NCI-H128 (cell line): ENCODE measurements around the gene SLC4A4.
A peak's percentile ranks its signal among the peaks of the same experiment; 100 is the strongest.

Source experiments
- DNase-seq: peaks from one replicate; lab custom pipeline; 2025; ENCODE audit not compliant: unreplicated experiment; lab: John Stamatoyannopoulos, UW

SLC4A4 gene

DNA sequence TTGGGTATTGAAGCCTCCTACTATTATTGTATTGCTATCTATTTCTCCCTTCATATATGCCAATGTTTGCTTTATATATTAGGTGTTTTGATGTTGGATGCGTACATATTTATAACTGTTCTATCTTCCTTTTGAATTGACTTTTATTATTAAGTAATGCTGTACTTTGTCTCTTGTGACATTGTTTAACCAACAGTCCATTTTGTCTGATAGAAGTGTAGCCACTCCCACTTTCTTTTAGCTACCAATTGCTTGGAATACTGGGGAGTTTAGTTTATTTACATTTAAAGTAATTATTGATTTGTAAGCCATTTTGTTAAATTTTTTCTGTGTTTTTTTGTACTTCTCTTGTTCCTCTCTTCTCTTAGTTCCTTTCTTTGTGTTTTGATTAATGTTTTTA, 249.2 kb downstream of the SLC4A4 start:
- DNase-seq = no peak

DNA sequence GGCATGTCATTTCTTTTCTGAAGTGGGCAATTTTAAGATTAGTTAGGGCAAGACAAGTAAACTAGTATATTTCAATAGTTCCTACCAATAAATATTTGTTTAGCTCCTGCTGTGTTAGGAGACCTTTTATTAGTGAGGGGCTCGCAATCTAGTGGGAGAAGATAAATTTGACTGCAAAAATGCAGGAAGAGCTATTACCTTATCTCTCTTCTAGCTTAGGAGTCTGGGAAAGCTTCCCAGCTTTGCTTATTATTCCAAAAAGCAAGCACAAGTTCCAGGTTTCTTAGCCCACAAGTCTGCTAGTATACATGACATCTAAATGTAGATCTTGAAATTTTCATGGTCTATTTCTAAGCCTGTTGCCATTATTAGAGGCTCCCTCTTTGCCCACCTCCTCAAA, 254.0 kb downstream of the SLC4A4 start:
- DNase-seq = no peak

DNA sequence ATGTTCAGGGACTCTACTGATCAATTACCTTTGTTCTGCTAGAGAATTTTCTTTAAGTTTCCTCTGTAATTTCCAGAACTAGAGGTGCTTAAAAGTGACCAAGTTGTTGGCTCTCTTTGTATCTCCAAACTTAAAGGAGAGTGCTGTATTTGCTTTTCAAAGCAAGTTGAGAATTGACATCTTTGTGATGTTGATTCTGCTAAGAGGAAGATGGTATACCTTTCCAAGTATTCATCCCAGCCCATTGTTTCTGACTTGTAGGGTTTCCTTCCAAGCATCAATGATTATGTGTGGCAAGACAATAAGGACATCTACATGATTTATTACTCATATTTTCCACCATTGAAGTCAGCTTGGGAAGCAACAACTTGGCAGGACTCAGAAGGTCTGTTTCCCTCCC, 254.5 kb downstream of the SLC4A4 start:
- DNase-seq = no peak

DNA sequence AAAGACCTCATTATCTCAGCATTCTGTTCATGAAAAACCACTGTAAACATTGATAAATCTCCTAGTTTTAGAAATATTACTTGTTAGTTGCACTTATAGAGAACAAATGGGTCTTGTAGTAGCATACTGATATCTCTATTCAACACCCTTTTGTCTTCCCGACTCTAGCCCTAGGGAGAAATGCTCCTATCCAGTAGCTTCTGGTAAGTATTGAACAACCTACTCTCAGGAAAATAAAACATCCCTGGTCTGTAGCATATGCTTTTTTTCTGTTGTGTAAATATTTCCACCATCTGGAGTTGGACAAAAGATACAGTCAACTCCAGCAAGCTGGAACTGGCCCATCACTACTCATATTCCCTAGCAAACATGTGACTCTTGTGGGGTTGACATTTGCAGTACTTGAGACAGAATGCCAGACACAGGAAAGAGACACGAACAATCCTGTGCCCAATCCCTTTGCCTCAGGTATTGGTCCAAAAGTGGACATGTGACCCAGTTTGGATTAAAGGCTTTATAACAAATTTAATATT, 256.8 kb downstream of the SLC4A4 start:
- peak; percentile 15 for DNase-seq

DNA sequence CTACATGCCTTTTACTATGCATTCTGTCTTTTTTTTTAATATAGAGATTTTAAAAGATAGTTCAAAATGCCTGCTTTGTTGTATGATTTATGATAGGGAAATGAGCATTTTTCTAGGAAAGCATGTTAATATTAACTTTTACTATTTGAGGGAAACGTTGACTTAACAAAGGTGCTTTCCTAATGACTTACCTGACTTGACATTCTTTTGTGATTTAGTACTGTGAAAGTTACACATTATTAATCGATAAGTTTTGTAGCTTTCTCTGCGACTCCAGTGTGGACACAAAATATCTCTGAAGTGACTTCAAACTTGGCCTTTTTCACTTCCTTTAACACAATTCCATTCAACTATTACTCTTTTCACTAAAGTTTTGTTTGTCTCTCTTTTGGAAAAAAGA, 260.8 kb downstream of the SLC4A4 start:
- no peak for DNase-seq

DNA sequence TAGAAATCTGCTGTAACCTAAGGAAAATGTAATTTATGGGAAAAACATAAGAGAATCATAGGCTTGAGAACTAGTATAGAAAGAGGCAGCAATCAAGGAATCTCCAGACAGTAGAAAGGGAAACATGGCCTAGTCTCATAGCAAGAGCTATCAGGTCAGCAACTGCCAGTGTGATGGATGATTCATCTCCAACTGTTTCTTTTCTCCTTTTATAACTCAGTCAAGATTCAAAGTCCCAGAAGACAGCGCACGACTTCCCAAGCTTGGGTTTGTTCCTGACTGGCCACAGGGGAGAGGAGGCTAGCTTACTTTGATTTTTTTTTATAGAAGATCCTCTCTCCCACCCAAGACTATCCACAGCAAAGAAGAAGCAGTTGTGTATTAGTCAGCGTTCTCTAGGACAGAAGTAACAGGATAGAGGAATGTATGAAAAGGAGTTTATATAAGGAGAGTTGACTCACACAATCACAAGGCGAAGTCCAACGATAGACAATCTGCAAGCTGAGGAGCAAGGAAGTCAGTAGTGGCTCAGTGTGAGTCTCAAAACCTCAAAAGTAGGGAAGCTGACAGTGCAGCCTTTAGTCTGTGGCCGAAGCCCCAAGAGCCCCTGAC, 263.6 kb downstream of the SLC4A4 start:
- no peak for DNase-seq

DNA sequence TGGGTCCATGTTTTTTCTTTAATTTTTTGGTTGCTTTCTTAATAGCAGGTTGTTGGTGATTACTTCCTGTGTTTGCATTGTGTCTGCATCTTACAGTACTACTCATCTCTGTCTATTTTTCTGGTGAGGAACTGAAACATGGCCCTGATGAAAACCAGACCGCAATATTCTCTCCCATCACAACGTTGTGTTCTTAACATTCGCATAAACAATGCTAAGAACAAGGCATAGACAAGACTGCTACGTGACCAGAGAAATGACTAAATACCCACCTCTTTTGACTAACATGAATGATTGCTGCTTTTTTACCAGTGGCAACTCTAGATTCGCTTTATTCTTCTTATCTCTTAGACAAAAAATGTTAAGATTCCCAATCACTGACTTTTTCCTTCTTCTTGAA, 266.0 kb downstream of the SLC4A4 start:
- no peak for DNase-seq

DNA sequence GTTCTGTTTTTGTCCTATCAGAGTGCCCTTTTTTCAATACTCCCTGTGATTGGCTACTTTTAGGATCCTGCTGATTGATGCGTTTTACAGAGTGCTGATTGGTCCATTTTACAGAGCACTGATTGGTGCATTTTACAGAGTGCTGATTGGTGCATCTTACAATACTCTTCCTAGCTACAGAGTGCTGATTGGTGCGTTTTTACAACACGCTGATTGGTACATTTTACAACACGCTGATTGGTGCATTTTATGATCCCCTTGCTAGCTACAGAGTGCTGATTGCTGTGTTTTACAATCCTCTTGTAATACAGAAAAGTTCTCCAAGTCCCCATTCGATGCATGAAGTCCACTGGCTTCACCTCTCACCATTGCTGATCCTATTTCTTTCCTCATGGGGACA, 268.3 kb downstream of the SLC4A4 start:
- DNase-seq = no peak

DNA sequence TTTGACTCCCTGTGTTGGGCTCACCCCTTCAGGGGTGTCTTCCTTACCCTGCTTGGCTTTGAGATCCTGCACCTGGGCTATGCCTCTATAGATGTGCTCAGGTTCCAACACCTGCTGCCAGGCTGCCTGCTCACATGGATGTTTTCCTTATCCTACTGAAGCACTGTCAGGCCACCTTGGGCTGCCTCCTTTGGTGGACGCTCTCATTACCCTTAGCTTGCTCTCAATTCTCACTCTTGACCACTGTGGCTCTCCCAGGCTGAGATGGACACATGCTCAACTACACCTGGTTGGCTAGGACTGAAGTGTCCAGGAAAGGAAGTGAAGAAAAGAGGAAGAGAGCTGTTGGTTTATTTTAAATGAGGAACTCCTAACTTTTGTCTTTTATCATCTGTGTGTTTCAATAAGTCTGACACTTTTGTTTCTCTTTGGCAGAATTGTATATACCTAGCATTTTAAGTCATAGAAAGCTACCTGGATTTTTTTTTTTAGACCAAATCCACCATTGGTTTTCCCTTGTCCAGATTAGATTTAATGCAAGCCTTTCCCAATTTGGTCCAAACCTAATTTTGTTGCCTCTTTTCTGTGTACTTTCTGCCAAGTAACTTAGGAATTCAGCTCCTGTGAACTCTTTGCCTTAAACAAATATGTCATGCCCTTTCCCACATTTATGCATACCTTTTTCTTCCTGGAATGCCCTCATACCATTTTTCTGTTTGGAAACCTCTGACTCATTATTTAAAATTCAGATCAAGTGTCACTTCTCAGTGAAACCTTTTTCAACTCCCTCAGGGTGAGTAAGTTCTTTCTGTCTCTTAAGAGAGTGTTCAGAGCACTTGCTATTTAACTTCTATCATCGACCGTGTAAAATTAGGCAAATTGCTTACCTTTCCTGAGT, 269.2 kb downstream of the SLC4A4 start:
- no peak for DNase-seq

DNA sequence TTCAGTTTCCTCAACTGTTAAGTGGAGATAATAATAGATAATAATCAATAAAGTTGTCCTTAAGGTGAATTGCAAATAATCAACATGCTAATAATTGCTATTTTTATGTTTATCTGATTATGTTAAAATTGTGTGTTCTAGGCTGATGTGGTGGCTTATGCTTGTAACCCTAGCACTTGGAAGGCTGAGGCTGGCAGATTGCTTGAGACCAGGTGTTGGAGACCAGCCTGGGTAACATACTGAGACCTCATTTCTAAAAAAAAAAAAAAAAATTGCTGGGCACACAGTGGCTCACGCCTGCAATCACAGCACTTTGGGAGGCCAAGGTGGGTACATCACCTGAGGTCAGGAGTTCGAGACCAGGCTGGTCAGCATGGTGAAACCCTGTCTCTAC, 269.9 kb downstream of the SLC4A4 start:
- DNase-seq = no peak

DNA sequence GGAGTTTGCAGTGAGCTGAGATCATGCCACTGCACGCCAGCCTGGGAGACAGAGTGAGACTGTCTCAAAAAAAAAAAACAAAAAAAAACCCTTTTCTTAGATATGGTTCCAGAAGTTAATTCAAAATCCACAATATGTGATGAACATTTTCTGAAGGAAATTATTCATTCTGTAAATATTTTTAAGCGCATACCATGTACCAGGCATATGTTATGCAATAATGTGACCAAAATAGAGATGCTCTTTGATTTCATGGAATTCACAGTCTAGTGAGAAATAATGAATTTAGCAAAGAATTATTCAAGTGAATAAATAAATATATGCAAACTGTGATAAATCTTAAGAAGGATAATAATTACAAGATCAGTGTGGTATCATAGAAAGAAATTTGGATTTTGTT, 270.3 kb downstream of the SLC4A4 start:
- DNase-seq = no peak

DNA sequence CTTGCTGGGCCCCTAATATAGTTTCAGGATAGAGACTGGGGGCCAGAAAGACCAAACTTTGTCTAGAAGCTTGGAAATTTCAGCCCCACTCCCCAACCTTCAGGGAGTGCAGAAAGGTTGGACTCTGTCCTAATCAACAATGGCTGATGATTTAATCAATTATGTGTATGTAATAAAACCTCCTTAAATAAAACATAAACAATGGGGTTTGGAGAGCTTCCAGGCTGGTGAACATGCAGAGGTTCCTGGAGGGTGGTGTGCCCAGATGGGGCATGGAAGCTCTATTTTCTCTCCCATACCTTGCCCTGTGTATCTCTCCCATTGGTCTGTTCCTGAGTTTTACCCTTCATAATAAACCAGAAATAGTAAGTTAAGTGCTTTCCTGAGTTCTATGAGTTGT, 270.8 kb downstream of the SLC4A4 start:
- no peak for DNase-seq

DNA sequence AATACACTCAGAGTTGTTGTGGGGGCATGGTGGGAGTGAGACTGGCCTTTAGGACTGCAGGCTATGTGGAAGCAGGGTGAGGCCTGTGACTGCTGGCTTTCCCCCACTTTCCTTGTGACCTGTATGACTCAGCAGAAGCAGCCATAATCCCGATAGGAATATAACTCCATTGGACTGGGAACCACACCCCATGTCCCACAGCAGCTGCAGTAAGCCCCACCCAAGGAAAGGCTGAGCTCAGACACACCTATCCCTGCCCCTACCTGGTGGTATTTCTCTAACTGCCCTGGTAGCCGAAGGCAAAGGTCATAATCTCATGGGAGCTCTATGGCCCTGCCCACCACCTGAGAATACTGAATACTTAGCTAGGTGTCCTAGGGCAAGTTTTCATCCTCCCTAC, 275.8 kb downstream of the SLC4A4 start:
- no peak for DNase-seq

DNA sequence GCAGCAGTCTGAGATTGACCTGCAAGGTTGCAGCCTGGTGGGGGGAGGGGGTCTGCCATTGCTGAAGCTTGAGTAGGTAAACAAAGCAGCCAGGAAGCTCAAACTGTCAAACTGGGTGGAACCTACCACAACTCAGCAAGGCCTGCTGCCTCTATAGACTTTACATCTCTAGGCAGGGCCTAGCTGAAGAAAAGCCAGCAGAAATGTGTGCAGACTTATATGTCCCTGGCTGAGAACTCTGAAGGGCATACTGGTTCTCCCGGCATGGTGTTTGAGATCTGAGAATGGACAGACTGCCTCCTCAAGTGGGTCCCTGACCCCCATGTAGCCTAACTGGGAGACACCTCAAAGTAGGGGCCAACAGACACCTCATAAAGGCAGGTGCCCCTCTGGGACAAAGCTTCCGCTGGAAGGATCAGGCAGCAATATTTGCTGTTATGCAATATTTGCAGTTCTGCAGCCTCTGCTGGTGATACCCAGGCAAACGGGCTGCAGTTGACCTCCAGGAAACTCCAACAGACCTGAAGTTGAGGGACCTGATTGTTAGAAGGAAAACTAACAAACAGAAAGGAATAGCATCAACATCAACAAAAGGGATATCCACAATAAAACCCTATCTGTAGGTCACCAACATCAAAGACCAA, 277.5 kb downstream of the SLC4A4 start:
- no peak for DNase-seq
